SK-MEL-5 (cell line): Measurements from ENCODE around the gene COL6A5. TPM values are rescaled to one million over a fixed set of nuclear protein-coding genes. Genes with fewer than 3 reads are reported as not detected.

Experiments
- DNase-seq: peaks from one replicate; pipeline ENCODE4 v3.0.0-alpha.2; 2016; ENCODE audit warnings: low read depth, low spot score
- in situ Hi-C: cut with HindIII; loops from 2 replicates; pipeline ENCODE4 v1.10.0; 2016; ENCODE audit warnings: low sequenced_read_pairs, high pct_unique_total_duplicates, low pct_unique_long_range_greater_than_20kb
- total RNA-seq: library from RNA; depleted of rRNA; stranded (reverse); fragments of >200 nt; shearing (Covaris generic); gene quantifications from 2 replicates; pipeline ENCODE4 v1.2.3, GENCODE V29; 2014; rRNA removed

COL6A5 gene
- total RNA-seq, 1 experiment from 2014 or later = not detected

DNA sequence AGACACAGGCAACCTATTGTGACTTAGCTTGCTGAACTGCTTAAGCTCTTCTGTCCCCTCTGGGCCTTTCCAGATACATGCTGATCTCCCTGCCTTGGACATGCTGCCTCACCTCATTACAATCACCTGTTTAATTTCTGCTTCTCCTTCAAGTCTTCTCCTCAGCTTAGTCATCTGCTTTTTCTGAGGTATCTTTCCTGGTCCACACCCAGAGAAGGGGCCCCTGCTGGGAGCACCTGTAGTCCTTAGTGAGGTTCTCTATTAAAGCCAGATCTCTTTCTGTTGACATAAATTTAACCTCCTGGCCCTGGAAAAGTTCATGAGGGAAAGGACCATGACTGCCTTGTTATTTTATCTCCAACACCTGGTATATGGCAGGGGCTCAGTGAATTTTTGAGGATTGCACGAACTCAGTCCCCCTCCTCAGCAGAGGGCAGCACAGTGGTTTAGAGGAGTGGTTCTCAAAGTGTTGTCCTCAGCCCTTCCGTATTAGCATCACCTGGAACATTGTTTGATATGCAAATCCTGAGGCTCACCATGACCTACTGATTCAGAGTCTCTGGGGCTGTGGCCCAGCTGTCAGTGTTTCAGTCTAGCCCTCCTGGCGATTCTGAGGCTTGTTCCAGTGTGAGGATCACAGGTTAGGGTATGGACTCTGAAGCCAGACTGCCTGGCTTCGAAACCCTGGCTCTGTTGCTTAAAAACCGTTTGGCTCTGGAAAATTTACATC, 184.2 kb downstream of the COL6A5 start:
- in situ Hi-C loops = no loop called here
- DNase-seq = peak; percentile 13

DNA sequence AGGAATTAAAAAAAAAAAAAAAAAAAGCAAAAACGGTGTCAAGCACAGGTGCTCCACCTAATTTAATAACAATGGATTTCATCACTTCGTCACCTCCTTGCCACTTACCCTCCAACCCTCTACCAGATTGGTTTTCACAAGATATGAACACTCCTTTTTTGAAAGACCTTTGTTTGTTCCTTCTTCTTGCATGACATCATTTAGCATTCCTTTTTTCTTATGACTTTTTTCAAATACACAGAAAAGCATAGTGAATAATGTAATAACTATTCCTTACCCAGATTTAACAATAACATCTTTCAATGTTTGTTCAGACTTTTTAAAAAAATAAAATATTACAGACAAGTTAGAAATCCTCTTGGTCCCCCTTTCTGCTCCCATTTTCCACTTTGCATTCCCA, 187.8 kb downstream of the COL6A5 start:
- no peak for DNase-seq
- in situ Hi-C loops = no loop called here

Other genes with a start within 250 kb of the COL6A5 start
- gene COL6A6, start 171.5 kb downstream of the COL6A5 start, total RNA-seq = 0.11 TPM in 1 of 2 replicates, not detected in the other